Spleen (tissue), 7 donors: Measurements from ENCODE around the gene CFAP58.

Source experiments
- CTCF ChIP-seq, 11 experiments: fragments of 200-600 bp in 7 of 11; fragments of 450-650 bp in 4 of 11; sonication (generic) in 4 of 11; IDR thresholded peaks in 8 of 11; conservative IDR thresholded peaks in 3 of 11; 1 replicate in 7 of 11; 2 replicates in 4 of 11; pipeline versions ENCODE4 v1.4.0 to v1.8.0; 2016 to 2021; ENCODE audit warnings: antibody characterized with exemption in 11 of 11, inconsistent platforms in 4 of 11, mild to moderate bottlenecking in 1 of 11
- POLR2A ChIP-seq, 3 donors: fragments of 450-650 bp; IDR thresholded peaks; one replicate each; pipeline ENCODE4 v1.5.1; 2017; ENCODE audit warnings: antibody characterized with exemption in 3 of 3, mild to moderate bottlenecking in 1 of 3
- POLR2AphosphoS5 ChIP-seq, 3 donors: sonication (generic); formaldehyde crosslinking; IDR thresholded peaks; one replicate each; pipeline ENCODE4 v1.5.1; 2017; ENCODE audit warnings: antibody characterized with exemption in 3 of 3
- donor health status: DM: no; HTN: no; CAD: no; lungs with moderate emphysema.
- donor health status: DM: no; HTN: no; CAD: no.
- donor health status: DM: no; HTN: no; CAD: no.

GRCh38 chr10:104304927-104305326 lies 48.7 kb upstream of the CFAP58 start:
- TF ChIP-seq CTCF (IDR thresholded peaks at IDR 0.05 in 8 of 11, conservative IDR thresholded peaks at IDR 0.05 in 3 of 11): no peak
- TF ChIP-seq POLR2A (IDR thresholded peaks at IDR 0.05): no peak
- peak in 1 of 3 donors; percentile 35 for TF ChIP-seq POLR2AphosphoS5 (IDR thresholded peaks at IDR 0.05)
